Dendritic cell treated with granulocyte-macrophage colony-stimulating factor and Interleukin-4, amounts not matched to agents 40 ng/mL and 50 ng/mL, for 4 days (primary cell): ENCODE measurements around the gene OPN1SW.

Experiments
- H3K27ac Mint-ChIP-seq: one replicate; pipeline ENCODE4 v1.8.0; 2022; ENCODE audit warnings: mild to moderate bottlenecking, mixed read lengths
- H3K27me3 Mint-ChIP-seq: one replicate; pipeline ENCODE4 v1.8.0; 2022; ENCODE audit warnings: mild to moderate bottlenecking, mixed read lengths
- H3K36me3 Mint-ChIP-seq: one replicate; pipeline ENCODE4 v1.8.0; 2022; ENCODE audit warnings: low read depth, mixed read lengths
- H3K4me1 Mint-ChIP-seq: one replicate; pipeline ENCODE4 v1.8.0; 2022; ENCODE audit warnings: low read depth, mixed read lengths
- H3K4me3 Mint-ChIP-seq: one replicate; pipeline ENCODE4 v1.8.0; 2022; ENCODE audit warnings: mild to moderate bottlenecking, moderate library complexity, mixed read lengths
- H3K9me3 Mint-ChIP-seq: one replicate; pipeline ENCODE4 v1.8.0; 2022; ENCODE audit warnings: mixed read lengths
- intact Hi-C: fragments of 100-400 bp; cut with micrococcal nuclease; formaldehyde crosslinking; loops from one replicate; pipeline ENCODE4 v1.15.0; 2022

The OPN1SW gene

GRCh38 chr7:128726059-128726736 lies 49.4 kb downstream of the OPN1SW start:
- Mint-ChIP-seq H3K27ac (no peak overlapping the region), H3K4me1 (peaks cover 10% of the 10 kb centered on the region), H3K4me3 (no peak overlapping the region), H3K36me3 (no peaks in the 10 kb centered on the region), H3K9me3 (no peaks in the 10 kb centered on the region), H3K27me3 (peaks cover 26% of the 10 kb centered on the region)
- intact Hi-C loops = no loop called here

DNA sequence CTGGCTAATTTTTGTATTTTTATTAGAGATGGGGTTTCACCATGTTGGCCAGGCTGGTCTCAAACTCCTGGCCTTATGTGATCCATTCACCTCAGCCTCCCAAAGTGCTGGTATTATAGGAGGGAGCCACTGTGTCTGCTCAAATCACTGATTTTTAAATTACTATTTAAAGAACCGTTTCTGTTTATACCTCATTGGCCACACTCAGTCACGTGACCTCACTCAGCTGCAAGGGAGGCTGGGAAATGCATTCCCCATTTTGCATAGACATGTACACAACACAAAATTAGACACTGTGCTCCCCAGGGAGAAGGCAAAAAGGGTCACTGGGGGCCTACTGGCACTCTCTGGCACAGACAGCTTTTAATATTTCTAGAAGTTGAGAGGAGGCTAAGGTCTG lies 50.1 kb downstream of the OPN1SW start:
- no peaks in the 10 kb centered on the region for H3K36me3 Mint-ChIP-seq
- H3K27ac Mint-ChIP-seq = no peak overlapping the region
- peaks cover 25% of the 10 kb centered on the region for H3K27me3 Mint-ChIP-seq
- no peak overlapping the region for H3K4me3 Mint-ChIP-seq
- H3K9me3 Mint-ChIP-seq = no peaks in the 10 kb centered on the region
- intact Hi-C loops = no loop called here
- H3K4me1 Mint-ChIP-seq = peaks cover 7% of the 10 kb centered on the region

- H3K36me3 Mint-ChIP-seq = no peaks in the 10 kb centered on the region
- H3K27ac Mint-ChIP-seq = no peak overlapping the region
- peaks cover 7% of the 10 kb centered on the region for H3K4me1 Mint-ChIP-seq
- no peaks in the 10 kb centered on the region for H3K9me3 Mint-ChIP-seq
- H3K4me3 Mint-ChIP-seq = no peak overlapping the region
- intact Hi-C loops = no loop called here
- peaks cover 28% of the 10 kb centered on the region for H3K27me3 Mint-ChIP-seq
Measured at GRCh38 chr7:128724743-128725142, 50.9 kb downstream of the OPN1SW start.
